Fibroblast of gingiva (primary cell): ENCODE data around the gene KIF4B.
"Not testable (repeated sequence)": the region's sequence is repeated elsewhere in the genome, so short reads cannot be mapped to it uniquely, and the experiment has no call there.

ENCODE experiments used
- DNase-seq: peaks from one replicate; pipeline ENCODE4 v3.0.0-alpha.2; 2011; ENCODE audit warnings: low read depth

Gene KIF4B

GRCh38 chr5:155013526-155013925 is at the start of gene KIF4B:
Gene KIF4B, plus strand, starts transcription at chr5:155013755. Its CDS starts 105 bp downstream, at chr5:155013860.
- no peak for DNase-seq

GRCh38 chr5:154966081-154966841 is 47.3 kb upstream of the KIF4B start:
- DNase-seq = no peak

- DNase-seq = no peak
These were observed 46.7 kb upstream of the KIF4B start for GRCh38 chr5:154966874-154967273.

GRCh38 chr5:154967421-154968024 is 46.0 kb upstream of the KIF4B start:
- no peak for DNase-seq

GRCh38 chr5:154968953-154969352 is 44.6 kb upstream of the KIF4B start:
- no peak for DNase-seq

- DNase-seq = no peak
These were observed 42.8 kb upstream of the KIF4B start for GRCh38 chr5:154970759-154971158.

- DNase-seq = no peak
These were observed 42.1 kb upstream of the KIF4B start for GRCh38 chr5:154971501-154971900.

- peak; percentile 25 for DNase-seq
These were observed 41.0 kb upstream of the KIF4B start for GRCh38 chr5:154972476-154973080.

GRCh38 chr5:154976082-154976481 is 37.5 kb upstream of the KIF4B start:
- not testable (repeated sequence) for DNase-seq

- no peak for DNase-seq
These were observed 36.1 kb upstream of the KIF4B start for GRCh38 chr5:154977409-154977808.

GRCh38 chr5:154978294-154978693 is 35.3 kb upstream of the KIF4B start:
- not testable (repeated sequence) for DNase-seq

- no peak for DNase-seq
These were observed 28.5 kb upstream of the KIF4B start for GRCh38 chr5:154984946-154985516.

- peak; percentile 44 for DNase-seq
These were observed 27.4 kb upstream of the KIF4B start for GRCh38 chr5:154986151-154986550.

GRCh38 chr5:154989626-154990025 is 23.9 kb upstream of the KIF4B start:
- no peak for DNase-seq

GRCh38 chr5:154993461-154993860 is 20.1 kb upstream of the KIF4B start:
- no peak for DNase-seq

GRCh38 chr5:154995679-154996078 is 17.9 kb upstream of the KIF4B start:
- no peak for DNase-seq

GRCh38 chr5:154997746-154998145 is 15.8 kb upstream of the KIF4B start:
- no peak for DNase-seq

GRCh38 chr5:154999865-155000264 is 13.7 kb upstream of the KIF4B start:
- no peak for DNase-seq

GRCh38 chr5:155001523-155001922 is 12.0 kb upstream of the KIF4B start:
- no peak for DNase-seq

GRCh38 chr5:155002722-155003121 is 10.8 kb upstream of the KIF4B start:
- DNase-seq = not testable (repeated sequence)

GRCh38 chr5:155004138-155004744 is 9.3 kb upstream of the KIF4B start:
- no peak for DNase-seq

GRCh38 chr5:155006265-155006664 is 7.3 kb upstream of the KIF4B start:
- not testable (repeated sequence) for DNase-seq
